ENCODE results near the gene RFWD3. TPM values are rescaled to one million over a fixed set of nuclear protein-coding genes. Genes with fewer than 3 reads are reported as not detected.

The RFWD3 gene
- total and polyA plus RNA-seq, 2 of the 13 experiments (the other 11 are each of a cell fraction or from before 2014, with no cell fraction given) = 23.4 to 62.6 TPM

- TF ChIP-seq PREB (CRISPR knock-in tag; IDR thresholded peaks at IDR 0.05) = no peak
- peak; percentile 94 for TF ChIP-seq ZSCAN21 (CRISPR knock-in tag; IDR thresholded peaks at IDR 0.05; ENCODE audit: borderline replicate concordance)
- TF ChIP-seq YEATS2 (CRISPR knock-in tag; IDR thresholded peaks at IDR 0.05; ENCODE audit: borderline replicate concordance) = peak; percentile 74
- TF ChIP-seq HOXA5 (CRISPR knock-in tag; IDR thresholded peaks at IDR 0.05) = peak; percentile 94
- no peak for TF ChIP-seq TBP (CRISPR knock-in tag; IDR thresholded peaks at IDR 0.05)
- TF ChIP-seq RARA (CRISPR knock-in tag; IDR thresholded peaks at IDR 0.05) = peak; percentile 21
- TF ChIP-seq ZNF841 (CRISPR knock-in tag; IDR thresholded peaks at IDR 0.05; ENCODE audit: borderline replicate concordance) = peak; percentile 64; the same call in 1 of the 2 replicates
- TF ChIP-seq GRHL1 (CRISPR knock-in tag; conservative IDR thresholded peaks at IDR 0.05) = no peak
- TF ChIP-seq KDM1A (CRISPR knock-in tag; IDR thresholded peaks at IDR 0.05) = no peak
- TF ChIP-seq XBP1 (CRISPR knock-in tag; IDR thresholded peaks at IDR 0.05) = 0 out of 2 replicates have a peak, but pooled peaks have one; percentile 38
- peak; percentile 84 for TF ChIP-seq MEF2D (CRISPR knock-in tag; IDR thresholded peaks at IDR 0.05)
- peak; percentile 86 for TF ChIP-seq TP53 (CRISPR knock-in tag; conservative IDR thresholded peaks at IDR 0.05)
- peak; percentile 83; the same call in 1 of the 2 replicates for TF ChIP-seq REL (CRISPR knock-in tag; conservative IDR thresholded peaks at IDR 0.05)
- peak; percentile 60; the same call in 1 of the 2 replicates for TF ChIP-seq ZNF12 (CRISPR knock-in tag; IDR thresholded peaks at IDR 0.05)
- TF ChIP-seq ERF (CRISPR knock-in tag; IDR thresholded peaks at IDR 0.05) = peak; percentile 98
- TF ChIP-seq ZNF296 (CRISPR knock-in tag; conservative IDR thresholded peaks at IDR 0.05) = no peak
- peak; percentile 85 for TF ChIP-seq BCL3 (CRISPR knock-in tag; IDR thresholded peaks at IDR 0.05)
- TF ChIP-seq U2AF2 (IDR thresholded peaks at IDR 0.05; ENCODE audit: low read depth, low read length) = no peak
- TF ChIP-seq PAWR (CRISPR knock-in tag; IDR thresholded peaks at IDR 0.05; ENCODE audit: borderline replicate concordance) = no peak
- TF ChIP-seq ZNF747 (CRISPR knock-in tag; IDR thresholded peaks at IDR 0.05; ENCODE audit: borderline replicate concordance) = no peak; the same call in 1 of the 2 replicates
- peak; percentile 73 for TF ChIP-seq FOXP4 (CRISPR knock-in tag; IDR thresholded peaks at IDR 0.05)
- no peak for TF ChIP-seq ZNF484 (CRISPR knock-in tag; IDR thresholded peaks at IDR 0.05; ENCODE audit: borderline replicate concordance, low read depth)
- peak; percentile 80; the same call in 1 of the 2 replicates for TF ChIP-seq HINFP (CRISPR knock-in tag; IDR thresholded peaks at IDR 0.05; ENCODE audit: low read depth)
Observed at GRCh38 chr16:74606521-74607309, 60.0 kb downstream of the RFWD3 start, which contains the start of gene GLG1 (continued).

Data from HepG2 (cell line).